ENCODE results near the gene OR6M1. TPM values are rescaled to one million over a fixed set of nuclear protein-coding genes. Genes with fewer than 3 reads are reported as not detected.

OR6M1 gene
- total RNA-seq, 4 donors from 2014 or later, result not detected

- no peak for DNase-seq (ENCODE audit: low spot score in 2 of 2)
- no peak overlapping the region for H3K27ac ChIP-seq
- H3K36me3 ChIP-seq, result no peaks in the 10 kb centered on the region
- no peaks in the 10 kb centered on the region for H3K27me3 ChIP-seq
- TF ChIP-seq EP300 (IDR thresholded peaks at IDR 0.05), result no peak
- no peak for TF ChIP-seq POLR2A (IDR thresholded peaks at IDR 0.05)
- no peaks in the 10 kb centered on the region for H3K9me3 ChIP-seq
- no peaks in the 10 kb centered on the region for H3K4me1 ChIP-seq
- 8% methylated on average over 2 of the region's 2 CpGs for WGBS
- no peak overlapping the region for H3K4me3 ChIP-seq
Observed at GRCh38 chr11:123822032-123822431, 15.9 kb upstream of the OR6M1 start.

GRCh38 chr11:123815122-123815521 lies 9.0 kb upstream of the OR6M1 start:
- TF ChIP-seq POLR2AphosphoS5 (IDR thresholded peaks at IDR 0.05), result no peak
- no peak for TF ChIP-seq EP300 (IDR thresholded peaks at IDR 0.05)
- TF ChIP-seq POLR2A (IDR thresholded peaks at IDR 0.05), result no peak
- no peak for TF ChIP-seq CTCF (IDR thresholded peaks at IDR 0.05)
- Histone ChIP-seq H3K9me3 (no peaks in the 10 kb centered on the region), H3K27me3 (no peaks in the 10 kb centered on the region), H3K4me1 (no peaks in the 10 kb centered on the region), H3K36me3 (no peaks in the 10 kb centered on the region), H3K4me3 (no peak overlapping the region), H3K27ac (no peak overlapping the region)
- 79% methylated on average over 5 of the region's 5 CpGs for WGBS
- DNase-seq (ENCODE audit: low spot score in 2 of 2), result no peak

GRCh38 chr11:123801765-123802164 lies 4.4 kb downstream of the OR6M1 start:
- 42% methylated on average over 1 of the region's 1 CpG for WGBS
- H3K4me3 ChIP-seq, result no peak overlapping the region
- no peaks in the 10 kb centered on the region for H3K4me1 ChIP-seq
- H3K9me3 ChIP-seq, result no peaks in the 10 kb centered on the region
- H3K27me3 ChIP-seq, result no peaks in the 10 kb centered on the region
- H3K36me3 ChIP-seq, result no peaks in the 10 kb centered on the region
- TF ChIP-seq CTCF (IDR thresholded peaks at IDR 0.05) (no peak), EP300 (IDR thresholded peaks at IDR 0.05) (no peak), POLR2AphosphoS5 (IDR thresholded peaks at IDR 0.05) (no peak)
- H3K27ac ChIP-seq, result no peak overlapping the region
- DNase-seq (ENCODE audit: low spot score in 2 of 2), result no peak

GRCh38 chr11:123800036-123800435 lies 6.1 kb downstream of the OR6M1 start:
- Histone ChIP-seq H3K27me3 (no peaks in the 10 kb centered on the region), H3K36me3 (no peaks in the 10 kb centered on the region), H3K4me1 (no peaks in the 10 kb centered on the region), H3K27ac (no peak overlapping the region), H3K9me3 (no peaks in the 10 kb centered on the region), H3K4me3 (no peak overlapping the region)
- no peak for TF ChIP-seq EP300 (IDR thresholded peaks at IDR 0.05)
- TF ChIP-seq POLR2A (IDR thresholded peaks at IDR 0.05), result no peak
- TF ChIP-seq POLR2AphosphoS5 (IDR thresholded peaks at IDR 0.05), result no peak
- no peak for TF ChIP-seq CTCF (IDR thresholded peaks at IDR 0.05)
- WGBS, result 74% methylated on average over 3 of the region's 3 CpGs
- DNase-seq (ENCODE audit: low spot score in 2 of 2), result no peak

- WGBS, result 60% methylated on average over 4 of the region's 4 CpGs
- no peak for DNase-seq (ENCODE audit: low spot score in 2 of 2)
- no peak for TF ChIP-seq CTCF (IDR thresholded peaks at IDR 0.05)
- TF ChIP-seq EP300 (IDR thresholded peaks at IDR 0.05), result no peak
- TF ChIP-seq POLR2A (IDR thresholded peaks at IDR 0.05), result no peak
- H3K36me3 ChIP-seq, result no peaks in the 10 kb centered on the region
- no peak overlapping the region for H3K27ac ChIP-seq
- no peaks in the 10 kb centered on the region for H3K27me3 ChIP-seq
- H3K4me1 ChIP-seq, result no peaks in the 10 kb centered on the region
- no peaks in the 10 kb centered on the region for H3K9me3 ChIP-seq
- H3K4me3 ChIP-seq, result no peak overlapping the region
Observed at GRCh38 chr11:123799438-123799837, 6.7 kb downstream of the OR6M1 start.

- no peaks in the 10 kb centered on the region for H3K36me3 ChIP-seq
- no peak for TF ChIP-seq EP300 (IDR thresholded peaks at IDR 0.05)
- TF ChIP-seq CTCF (IDR thresholded peaks at IDR 0.05), result no peak
- TF ChIP-seq POLR2A (IDR thresholded peaks at IDR 0.05), result no peak
- no peak for TF ChIP-seq POLR2AphosphoS5 (IDR thresholded peaks at IDR 0.05)
- 77% methylated on average over 5 of the region's 5 CpGs for WGBS
Observed at GRCh38 chr11:123798513-123799252, 7.5 kb downstream of the OR6M1 start.

More at GRCh38 chr11:123798513-123799252, 7.5 kb downstream of the OR6M1 start:
- Histone ChIP-seq H3K4me3 (no peak overlapping the region), H3K27me3 (no peaks in the 10 kb centered on the region), H3K4me1 (no peaks in the 10 kb centered on the region), H3K9me3 (no peaks in the 10 kb centered on the region), H3K27ac (no peak overlapping the region)
- no peak for DNase-seq (ENCODE audit: low spot score in 2 of 2)
